Panc1 (cell line): ENCODE data around the gene TMTC1.

Experiments used
- POLR2AphosphoS5 ChIP-seq: IDR thresholded peaks from 2 replicates; pipeline ENCODE4 v1.6.1; 2012; ENCODE audit warnings: mild to moderate bottlenecking, low read depth, low read length, moderate library complexity
- TF ChIP-seq, protein P1 (sequence below): fragments of 450-650 bp; IDR thresholded peaks from 2 replicates; pipeline ENCODE4 v1.5.1; 2017; ENCODE audit warnings: mild to moderate bottlenecking

GRCh38 chr12:29492891-29493290, 290.9 kb downstream of the TMTC1 start:
- TF ChIP-seq, protein P1, sequence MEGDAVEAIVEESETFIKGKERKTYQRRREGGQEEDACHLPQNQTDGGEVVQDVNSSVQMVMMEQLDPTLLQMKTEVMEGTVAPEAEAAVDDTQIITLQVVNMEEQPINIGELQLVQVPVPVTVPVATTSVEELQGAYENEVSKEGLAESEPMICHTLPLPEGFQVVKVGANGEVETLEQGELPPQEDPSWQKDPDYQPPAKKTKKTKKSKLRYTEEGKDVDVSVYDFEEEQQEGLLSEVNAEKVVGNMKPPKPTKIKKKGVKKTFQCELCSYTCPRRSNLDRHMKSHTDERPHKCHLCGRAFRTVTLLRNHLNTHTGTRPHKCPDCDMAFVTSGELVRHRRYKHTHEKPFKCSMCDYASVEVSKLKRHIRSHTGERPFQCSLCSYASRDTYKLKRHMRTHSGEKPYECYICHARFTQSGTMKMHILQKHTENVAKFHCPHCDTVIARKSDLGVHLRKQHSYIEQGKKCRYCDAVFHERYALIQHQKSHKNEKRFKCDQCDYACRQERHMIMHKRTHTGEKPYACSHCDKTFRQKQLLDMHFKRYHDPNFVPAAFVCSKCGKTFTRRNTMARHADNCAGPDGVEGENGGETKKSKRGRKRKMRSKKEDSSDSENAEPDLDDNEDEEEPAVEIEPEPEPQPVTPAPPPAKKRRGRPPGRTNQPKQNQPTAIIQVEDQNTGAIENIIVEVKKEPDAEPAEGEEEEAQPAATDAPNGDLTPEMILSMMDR: no peak
- no peak for TF ChIP-seq POLR2AphosphoS5
